Measurements from ENCODE around the gene RRP1B.
"Not testable (repeated sequence)": the region's sequence is repeated elsewhere in the genome, so short reads cannot be mapped to it uniquely, and the experiment has no call there.

DNA sequence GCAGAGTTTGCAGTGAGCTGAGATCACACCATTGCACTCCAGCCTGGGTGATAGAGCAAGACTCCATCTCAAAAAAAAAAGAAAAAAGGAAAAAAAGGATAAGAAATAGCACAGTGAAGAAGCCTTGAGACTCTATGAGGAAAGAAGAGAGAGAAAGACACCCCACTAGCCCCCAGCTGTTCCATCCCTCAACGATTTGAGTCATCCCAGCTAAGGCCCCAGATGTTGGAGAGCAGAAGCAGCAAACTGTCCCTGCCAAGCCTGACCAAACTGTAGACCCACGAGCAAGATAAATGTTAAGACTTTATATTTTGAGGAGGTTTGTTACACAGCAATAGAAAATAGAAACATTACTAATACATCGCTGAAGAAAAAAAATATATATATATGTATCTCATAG is 42.5 kb upstream of the RRP1B start:
- TF ChIP-seq, protein P1, sequence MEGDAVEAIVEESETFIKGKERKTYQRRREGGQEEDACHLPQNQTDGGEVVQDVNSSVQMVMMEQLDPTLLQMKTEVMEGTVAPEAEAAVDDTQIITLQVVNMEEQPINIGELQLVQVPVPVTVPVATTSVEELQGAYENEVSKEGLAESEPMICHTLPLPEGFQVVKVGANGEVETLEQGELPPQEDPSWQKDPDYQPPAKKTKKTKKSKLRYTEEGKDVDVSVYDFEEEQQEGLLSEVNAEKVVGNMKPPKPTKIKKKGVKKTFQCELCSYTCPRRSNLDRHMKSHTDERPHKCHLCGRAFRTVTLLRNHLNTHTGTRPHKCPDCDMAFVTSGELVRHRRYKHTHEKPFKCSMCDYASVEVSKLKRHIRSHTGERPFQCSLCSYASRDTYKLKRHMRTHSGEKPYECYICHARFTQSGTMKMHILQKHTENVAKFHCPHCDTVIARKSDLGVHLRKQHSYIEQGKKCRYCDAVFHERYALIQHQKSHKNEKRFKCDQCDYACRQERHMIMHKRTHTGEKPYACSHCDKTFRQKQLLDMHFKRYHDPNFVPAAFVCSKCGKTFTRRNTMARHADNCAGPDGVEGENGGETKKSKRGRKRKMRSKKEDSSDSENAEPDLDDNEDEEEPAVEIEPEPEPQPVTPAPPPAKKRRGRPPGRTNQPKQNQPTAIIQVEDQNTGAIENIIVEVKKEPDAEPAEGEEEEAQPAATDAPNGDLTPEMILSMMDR (conservative IDR thresholded peaks at IDR 0.05; ENCODE audit: low read depth in 2 of 2): not testable (repeated sequence)
- not testable (repeated sequence) for TF ChIP-seq EZH2 (IDR thresholded peaks at IDR 0.05; ENCODE audit: low read depth, unreplicated experiment)

All from GM23338 (cell line).